NCI-H2196 (cell line): ENCODE measurements around the gene KIF6.
"Not testable (repeated sequence)": the region's sequence is repeated elsewhere in the genome, so short reads cannot be mapped to it uniquely, and the experiment has no call there.

Experiments used
- DNase-seq: peaks from one replicate; lab custom pipeline; 2025; ENCODE audit not compliant: unreplicated experiment; lab: John Stamatoyannopoulos, UW

The KIF6 gene

DNA sequence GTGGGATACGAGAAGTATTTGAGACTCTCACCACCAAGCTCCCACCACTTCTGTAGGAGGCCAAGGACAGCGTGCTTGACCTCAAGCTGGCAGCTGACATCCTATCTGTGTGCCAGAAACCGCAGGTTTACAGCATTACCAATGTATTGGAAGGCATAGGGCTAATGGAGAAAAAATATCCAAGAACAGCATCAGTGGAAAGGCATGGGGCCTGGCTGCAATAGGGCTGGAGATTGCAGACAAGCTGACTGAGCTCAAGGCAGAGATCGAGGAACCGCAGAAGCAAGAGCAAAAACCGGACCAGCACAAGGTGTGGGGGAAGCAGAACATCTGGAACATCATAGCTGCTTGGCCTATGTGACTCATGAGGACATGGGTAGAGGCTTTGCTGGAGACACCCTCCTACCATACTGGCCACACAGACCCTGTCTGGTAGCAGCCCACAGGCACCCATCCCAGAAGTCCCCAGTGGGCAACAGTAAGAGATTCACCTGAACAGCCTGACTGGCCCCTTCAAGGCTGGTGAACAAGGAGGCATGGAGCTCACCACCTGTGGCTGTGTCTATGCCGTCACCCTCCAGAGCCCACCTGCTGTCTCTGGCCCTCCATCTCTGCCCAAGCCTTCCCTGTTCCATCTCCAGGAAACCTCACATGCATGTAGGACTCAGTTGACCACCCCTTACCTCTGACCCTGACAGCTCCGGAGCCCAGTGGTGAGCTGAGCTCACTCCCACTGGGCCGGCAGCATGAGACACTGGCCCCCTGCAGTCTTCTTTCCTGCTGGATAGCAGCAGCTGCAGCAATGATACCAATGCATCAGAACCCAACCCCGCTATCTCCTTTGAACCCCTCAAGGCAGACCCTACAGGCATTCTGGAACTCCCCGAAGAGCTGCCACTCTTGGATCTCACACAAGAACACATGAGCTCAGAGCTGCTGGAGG is 171.1 kb downstream of the KIF6 start:
- DNase-seq = no peak

DNA sequence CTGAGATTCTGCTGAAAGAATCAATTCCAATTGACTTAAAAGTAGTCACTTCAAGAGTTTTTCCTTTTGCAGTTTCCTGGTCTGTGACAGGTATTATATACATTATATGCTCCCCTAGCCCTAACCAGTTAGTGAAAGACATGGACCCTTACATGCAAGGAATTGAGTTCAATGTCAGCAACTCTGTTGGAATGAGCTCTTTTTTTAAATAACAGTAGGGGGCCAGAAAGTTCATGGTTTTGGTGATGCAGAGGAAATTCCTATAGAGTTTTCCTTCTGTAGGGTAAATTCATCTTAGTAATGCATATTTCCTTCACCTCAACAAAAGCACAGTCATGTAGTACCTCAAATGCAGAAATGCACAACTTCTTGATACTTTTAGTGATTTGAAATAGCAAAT is 172.2 kb downstream of the KIF6 start:
- DNase-seq = no peak

GRCh38 chr6:39550191-39550590 is 175.0 kb downstream of the KIF6 start:
- DNase-seq = no peak

GRCh38 chr6:39546731-39547130 is 178.5 kb downstream of the KIF6 start:
- no peak for DNase-seq

DNA sequence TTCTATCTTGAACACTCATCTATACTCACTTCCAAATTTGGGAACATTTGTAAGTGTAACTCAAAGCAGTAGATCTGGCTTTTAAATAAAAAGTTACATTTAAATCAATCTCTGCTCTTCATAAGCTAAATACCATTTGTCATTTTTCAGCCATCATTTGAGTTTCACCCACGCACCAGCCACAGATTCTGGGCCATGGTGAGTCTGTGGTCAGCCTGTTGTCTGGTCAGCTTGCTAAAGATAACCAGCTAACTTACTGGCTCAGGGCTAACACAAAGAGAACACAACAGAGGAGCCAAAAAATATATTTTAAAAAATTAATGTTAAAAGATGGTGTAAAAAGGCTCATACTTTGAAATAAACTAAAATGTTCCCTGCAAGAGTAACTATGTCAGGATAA is 181.3 kb downstream of the KIF6 start:
- DNase-seq = no peak

DNA sequence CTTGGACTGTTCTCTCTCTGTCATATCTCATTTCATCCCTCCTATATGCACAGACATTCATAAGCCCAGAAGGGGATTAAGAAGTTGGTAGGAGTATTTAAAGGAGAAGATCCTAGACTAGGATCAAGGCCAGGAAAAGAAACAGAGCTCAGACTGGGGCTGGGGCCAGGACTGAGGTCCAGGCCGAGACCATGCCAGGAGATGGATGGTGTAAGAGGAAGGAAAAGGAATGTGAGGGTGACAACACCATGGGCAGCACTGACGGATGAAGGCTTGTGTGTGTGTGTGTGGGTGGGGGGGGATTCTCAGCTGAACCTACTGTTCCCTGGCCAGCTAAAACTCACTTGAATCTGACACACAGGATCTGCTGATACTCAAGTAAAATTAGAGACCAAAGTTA is 182.1 kb downstream of the KIF6 start:
- no peak for DNase-seq

GRCh38 chr6:39540454-39540853 is 184.8 kb downstream of the KIF6 start:
- DNase-seq = no peak

DNA sequence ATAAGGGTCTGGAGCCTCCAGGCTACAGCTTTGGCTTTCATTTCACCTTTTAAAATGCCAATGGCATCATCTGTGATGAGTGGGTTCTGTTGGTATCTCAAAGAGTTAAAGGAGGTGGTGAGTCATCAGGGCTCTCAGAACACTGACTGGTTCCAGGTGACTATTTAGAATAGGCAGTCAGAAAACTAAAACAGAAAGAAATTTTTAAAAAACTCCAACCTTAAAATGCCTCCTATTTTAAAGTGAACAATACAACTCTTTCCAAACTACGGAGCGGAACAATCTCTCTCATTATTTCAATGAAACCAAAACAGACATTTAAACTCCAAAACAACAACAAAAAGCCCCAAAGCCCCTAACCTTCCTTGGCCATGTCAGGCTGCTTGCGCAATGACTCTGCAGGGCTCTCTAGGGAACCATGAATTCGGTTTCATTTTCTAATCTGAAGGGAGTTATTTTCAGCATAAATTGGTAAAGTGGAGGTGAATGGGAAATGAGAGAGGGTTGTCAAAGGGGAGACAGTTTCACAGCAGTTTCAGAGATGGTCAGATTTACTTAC is 194.9 kb downstream of the KIF6 start:
- no peak for DNase-seq

DNA sequence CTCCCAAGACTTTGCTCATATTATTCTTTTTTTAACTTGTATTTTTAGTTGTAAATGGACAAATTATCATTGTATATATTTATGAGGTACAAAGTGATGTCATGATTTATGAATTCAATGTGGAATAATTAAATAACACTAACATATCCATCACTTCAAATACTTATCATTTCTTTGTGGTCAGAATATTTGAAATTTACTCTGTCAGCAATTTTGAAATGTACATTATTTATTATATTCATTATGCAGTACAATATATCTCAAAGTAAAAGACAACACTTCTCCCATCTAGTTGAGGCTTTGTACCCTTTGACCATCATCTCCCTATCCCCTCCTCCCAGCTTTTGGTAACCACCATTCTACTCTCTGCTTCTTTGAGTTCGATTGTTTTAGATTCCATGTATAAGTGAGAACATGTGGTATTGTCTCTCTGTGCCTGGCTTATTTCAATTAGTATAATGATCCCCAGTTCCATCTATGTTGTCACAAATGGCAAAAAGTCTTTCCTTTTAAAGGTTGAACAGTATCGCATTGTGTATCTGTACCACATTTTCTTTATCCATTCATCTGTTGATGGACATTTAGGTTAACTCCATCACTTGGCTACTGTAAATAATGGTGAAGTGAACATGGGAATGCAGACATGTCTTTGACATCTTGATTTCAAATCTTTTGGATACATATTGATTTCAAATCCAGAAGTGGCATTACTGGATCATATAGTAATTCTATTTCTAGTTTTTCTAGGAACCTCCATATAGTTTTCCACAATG is 197.2 kb downstream of the KIF6 start:
- no peak for DNase-seq

DNA sequence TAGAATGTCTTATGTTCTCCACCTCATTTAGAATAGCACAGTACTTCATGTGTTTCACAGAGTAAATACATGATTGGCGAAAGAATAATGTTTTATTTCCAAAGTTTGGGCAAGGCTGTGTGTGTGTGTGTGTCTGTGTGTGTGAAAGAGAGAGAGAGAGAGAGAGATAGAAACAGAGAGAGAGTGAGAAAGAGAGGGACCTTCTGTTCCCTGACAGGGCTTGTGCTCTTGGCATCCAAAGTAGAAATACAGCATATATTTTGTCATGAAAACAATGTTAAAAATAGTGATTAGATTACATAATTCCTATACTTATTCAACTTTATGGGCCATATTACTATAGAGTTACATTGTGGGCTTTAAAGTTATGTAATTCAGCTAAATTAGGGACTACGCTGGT is 201.2 kb downstream of the KIF6 start:
- no peak for DNase-seq

DNA sequence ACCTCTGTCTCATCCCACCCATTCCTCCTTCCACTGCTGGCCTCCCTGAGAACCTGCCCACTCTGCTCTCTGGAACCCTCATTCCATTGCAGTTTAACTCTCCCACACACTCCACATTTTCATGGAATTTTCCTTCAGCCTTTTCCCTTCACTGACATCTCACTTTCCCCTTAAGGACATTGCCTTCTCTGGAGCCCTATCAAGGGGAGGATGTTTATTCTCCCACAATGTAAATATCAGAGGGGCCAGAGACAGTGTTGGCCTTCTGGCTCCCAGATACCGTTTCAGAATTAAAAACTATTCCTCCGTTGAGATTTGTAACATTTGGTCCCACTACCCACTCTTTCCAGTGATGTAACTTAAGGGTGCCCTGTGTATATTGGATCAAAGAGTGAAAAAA is 203.2 kb downstream of the KIF6 start:
- no peak for DNase-seq

GRCh38 chr6:39520916-39521315 is 204.3 kb downstream of the KIF6 start:
- no peak for DNase-seq

GRCh38 chr6:39520411-39520810 is 204.8 kb downstream of the KIF6 start:
- no peak for DNase-seq

DNA sequence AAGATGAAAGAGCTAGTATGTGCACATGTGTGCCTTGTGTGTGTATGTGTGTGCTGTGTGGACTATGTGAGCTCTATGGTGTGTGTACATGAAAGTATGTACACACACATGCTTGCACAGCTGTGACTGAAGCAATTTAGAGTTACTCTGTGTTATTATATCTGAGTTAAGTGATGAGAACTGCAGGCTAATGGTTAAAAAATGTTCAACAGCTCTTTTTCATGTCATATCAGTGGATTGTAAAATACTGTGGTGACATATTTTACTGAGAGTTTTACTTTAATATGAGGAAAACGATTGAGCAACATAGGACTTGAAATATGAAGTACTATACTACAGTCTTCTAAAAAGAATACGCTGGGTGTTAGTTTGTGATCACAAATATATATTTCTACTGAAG is 207.0 kb downstream of the KIF6 start:
- no peak for DNase-seq

- no peak for DNase-seq
Observed at GRCh38 chr6:39517756-39518155, 207.5 kb downstream of the KIF6 start.

DNA sequence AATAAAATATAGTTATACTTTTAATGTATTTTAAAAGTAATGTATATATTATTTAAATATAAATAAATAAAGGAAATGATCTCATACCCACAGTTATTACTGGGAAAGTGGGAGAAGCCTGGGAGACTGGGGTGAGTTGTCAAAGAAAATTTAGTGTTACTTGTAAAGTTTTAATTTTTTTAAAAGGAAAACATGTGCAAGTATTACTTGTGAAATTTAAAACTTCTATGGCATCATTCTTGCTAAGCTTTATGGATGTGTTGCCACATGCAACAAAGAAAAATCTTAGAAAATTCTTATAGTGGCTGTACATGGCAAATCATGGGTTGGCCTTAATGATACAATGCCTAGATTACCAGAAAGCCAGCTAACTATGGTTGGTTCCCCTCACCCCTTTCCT is 208.7 kb downstream of the KIF6 start:
- DNase-seq = no peak

GRCh38 chr6:39515471-39515870 is 209.7 kb downstream of the KIF6 start:
- no peak for DNase-seq

- no peak for DNase-seq
Observed at GRCh38 chr6:39515006-39515405, 210.2 kb downstream of the KIF6 start.

GRCh38 chr6:39509831-39510230 is 215.4 kb downstream of the KIF6 start:
- DNase-seq = not testable (repeated sequence)

DNA sequence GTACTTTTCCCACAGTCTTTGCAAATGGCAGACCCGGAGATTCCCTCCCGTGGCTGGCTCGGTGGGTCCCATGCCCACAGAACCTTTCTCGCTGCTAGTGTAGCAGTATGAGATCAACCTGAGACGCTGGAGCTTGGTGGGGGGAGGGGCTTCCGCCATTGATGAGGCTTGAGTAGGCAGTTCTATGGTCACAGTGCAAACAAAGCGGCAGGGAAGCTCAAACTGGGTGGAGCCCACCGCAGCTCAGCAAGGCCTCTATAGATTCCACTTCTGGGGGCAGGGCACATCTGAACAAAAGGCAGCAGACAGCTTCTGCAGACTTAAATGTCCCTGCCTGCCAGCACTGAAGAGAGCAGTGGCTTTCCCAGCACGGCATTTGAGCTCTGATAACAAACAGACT is 216.7 kb downstream of the KIF6 start:
- no peak for DNase-seq

DNA sequence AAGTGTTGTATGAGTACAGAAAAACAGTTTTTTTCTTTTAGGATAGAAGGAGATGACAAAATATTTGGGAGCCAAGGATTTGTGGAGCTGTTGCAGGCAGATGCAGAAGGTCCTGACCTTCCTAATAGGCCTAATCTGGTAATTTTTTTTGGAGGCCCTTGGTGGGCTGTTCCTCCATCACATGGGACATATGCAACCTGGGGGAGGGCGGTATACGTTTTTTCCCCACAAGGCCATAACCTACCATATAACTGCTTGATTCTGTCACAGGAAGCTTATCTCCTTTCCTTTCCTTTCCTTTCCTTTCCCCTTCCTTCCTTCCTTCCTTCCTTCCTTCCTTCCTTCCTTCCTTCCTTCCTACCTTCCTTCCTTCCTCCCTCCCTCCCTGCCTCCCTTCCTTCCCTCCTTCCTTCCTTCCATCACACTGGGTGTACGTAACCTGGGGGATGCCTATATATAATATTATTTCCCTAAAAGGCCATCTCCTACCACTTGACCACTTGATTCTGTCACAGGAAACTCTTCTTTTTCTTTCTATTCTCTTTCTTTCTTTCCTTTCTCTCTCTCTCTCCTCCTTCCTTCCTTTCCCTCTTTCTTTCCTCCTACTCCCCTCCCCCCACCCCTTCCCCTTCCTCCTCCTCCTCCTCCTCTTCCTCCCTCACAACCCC is 217.7 kb downstream of the KIF6 start:
- no peak for DNase-seq
